Measurements from ENCODE around the gene EPSTI1.

DNA sequence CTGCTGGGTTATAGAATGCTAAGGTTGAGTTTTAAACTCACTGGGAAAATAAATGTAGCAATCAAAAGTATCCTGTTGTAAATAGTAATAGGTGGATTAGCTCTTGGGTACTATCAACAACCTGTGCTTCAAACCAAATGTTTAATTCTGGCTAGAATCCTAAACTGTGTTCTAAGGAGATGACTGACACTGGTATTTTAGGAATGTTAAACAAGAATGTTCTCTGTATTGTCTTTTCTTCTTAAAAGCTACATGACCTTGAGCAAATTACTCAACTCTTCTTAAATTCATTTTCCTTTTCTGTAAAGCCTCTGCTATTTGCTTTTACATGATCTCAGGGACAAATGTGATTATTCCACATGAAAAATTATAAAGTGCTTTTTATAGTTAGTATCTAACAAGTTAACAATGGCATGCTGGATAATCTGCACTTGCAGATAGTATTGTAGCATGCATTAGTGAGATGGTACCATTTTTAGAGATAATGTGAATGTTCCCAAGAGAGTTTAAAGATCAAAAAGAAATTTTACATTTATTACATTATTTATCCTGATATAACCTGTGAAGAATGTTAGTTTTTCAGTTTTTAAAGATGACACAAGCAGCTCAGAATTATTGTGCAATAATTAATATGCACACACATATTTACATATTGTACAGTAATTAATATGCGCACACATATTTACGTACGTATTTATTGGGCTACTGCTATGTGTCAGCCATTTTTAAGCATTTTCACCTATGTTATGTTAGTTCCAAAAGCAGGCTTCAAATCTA, 13.6 kb upstream of the EPSTI1 start:
- no peak for TF ChIP-seq NRF1 (conservative IDR thresholded peaks at IDR 0.05; ENCODE audit: low read depth, low read length)
- TF ChIP-seq ZNF274 (IDR thresholded peaks at IDR 0.05; ENCODE audit: insufficient read depth, insufficient read length) = no peak
- TF ChIP-seq, protein P1, sequence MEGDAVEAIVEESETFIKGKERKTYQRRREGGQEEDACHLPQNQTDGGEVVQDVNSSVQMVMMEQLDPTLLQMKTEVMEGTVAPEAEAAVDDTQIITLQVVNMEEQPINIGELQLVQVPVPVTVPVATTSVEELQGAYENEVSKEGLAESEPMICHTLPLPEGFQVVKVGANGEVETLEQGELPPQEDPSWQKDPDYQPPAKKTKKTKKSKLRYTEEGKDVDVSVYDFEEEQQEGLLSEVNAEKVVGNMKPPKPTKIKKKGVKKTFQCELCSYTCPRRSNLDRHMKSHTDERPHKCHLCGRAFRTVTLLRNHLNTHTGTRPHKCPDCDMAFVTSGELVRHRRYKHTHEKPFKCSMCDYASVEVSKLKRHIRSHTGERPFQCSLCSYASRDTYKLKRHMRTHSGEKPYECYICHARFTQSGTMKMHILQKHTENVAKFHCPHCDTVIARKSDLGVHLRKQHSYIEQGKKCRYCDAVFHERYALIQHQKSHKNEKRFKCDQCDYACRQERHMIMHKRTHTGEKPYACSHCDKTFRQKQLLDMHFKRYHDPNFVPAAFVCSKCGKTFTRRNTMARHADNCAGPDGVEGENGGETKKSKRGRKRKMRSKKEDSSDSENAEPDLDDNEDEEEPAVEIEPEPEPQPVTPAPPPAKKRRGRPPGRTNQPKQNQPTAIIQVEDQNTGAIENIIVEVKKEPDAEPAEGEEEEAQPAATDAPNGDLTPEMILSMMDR (IDR thresholded peaks at IDR 0.05 in 2 of 3, conservative IDR thresholded peaks at IDR 0.05 in 1 of 3; ENCODE audit: control insufficient read depth in 2 of 3, extremely low read depth in 1 of 3, insufficient read depth in 1 of 3, low read depth in 3 of 3, low read length in 3 of 3) = no peak
- no peak for TF ChIP-seq KLF5 (IDR thresholded peaks at IDR 0.05; ENCODE audit: partially characterized antibody)
- TF ChIP-seq EZH2 (IDR thresholded peaks at IDR 0.05; ENCODE audit: borderline replicate concordance, control insufficient read depth, low read depth, low read length) = no peak
- no peak for TF ChIP-seq RBBP5 (conservative IDR thresholded peaks at IDR 0.05)
- TF ChIP-seq GABPA (IDR thresholded peaks at IDR 0.05; ENCODE audit: low read depth) = no peak
- no peak for TF ChIP-seq CREB1 (IDR thresholded peaks at IDR 0.05; ENCODE audit: low read depth)
- TF ChIP-seq KAT2A (conservative IDR thresholded peaks at IDR 0.05; ENCODE audit: control insufficient read depth, low read depth, low read length) = no peak
- TF ChIP-seq BACH1 (IDR thresholded peaks at IDR 0.05; ENCODE audit: borderline replicate concordance) = no peak

Data from GM12878 (cell line).